AG09309 (cell line): ENCODE results near the gene HLA-A.

Experiments used
- DNase-seq: peaks from one replicate; pipeline ENCODE4 v3.0.0-alpha.2; 2010; ENCODE audit warnings: low read depth
- H3K4me3 ChIP-seq: 2 replicates; pipeline ENCODE4 v1.5.1; 2011; ENCODE audit warnings: mild to moderate bottlenecking, low read depth, low read length, moderate library complexity; ENCODE audit not compliant: control insufficient read depth
- TF ChIP-seq, protein P1 (sequence below): IDR thresholded peaks from 2 replicates; pipeline ENCODE4 v1.5.1; 2011; ENCODE audit warnings: mild to moderate bottlenecking, low read depth, low read length, inconsistent platforms; ENCODE audit not compliant: insufficient read depth, control insufficient read depth; ENCODE audit errors: missing control alignments

Gene HLA-A

DNA sequence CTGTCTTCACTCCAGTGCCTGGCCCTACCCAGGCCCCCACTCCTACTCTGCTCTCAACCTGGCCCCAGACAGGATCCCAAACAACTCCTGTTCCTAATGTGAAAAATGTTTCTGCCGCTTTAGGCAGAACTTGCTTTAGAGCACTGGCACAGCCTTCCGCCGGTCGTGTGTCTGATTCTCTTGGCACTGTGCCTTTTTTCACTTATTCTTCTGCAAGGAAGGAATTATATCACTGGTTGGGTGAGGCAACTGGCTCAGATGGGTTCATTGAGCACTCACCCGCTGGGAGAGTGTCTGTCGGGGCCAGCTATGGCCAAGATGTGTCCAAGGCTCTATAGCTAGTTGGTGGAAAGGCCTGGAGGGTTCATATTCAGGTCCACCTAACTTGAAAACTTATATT lies 33.6 kb upstream of the HLA-A start:
- no peak overlapping the region for H3K4me3 ChIP-seq
- DNase-seq = no peak
- TF ChIP-seq, protein P1, sequence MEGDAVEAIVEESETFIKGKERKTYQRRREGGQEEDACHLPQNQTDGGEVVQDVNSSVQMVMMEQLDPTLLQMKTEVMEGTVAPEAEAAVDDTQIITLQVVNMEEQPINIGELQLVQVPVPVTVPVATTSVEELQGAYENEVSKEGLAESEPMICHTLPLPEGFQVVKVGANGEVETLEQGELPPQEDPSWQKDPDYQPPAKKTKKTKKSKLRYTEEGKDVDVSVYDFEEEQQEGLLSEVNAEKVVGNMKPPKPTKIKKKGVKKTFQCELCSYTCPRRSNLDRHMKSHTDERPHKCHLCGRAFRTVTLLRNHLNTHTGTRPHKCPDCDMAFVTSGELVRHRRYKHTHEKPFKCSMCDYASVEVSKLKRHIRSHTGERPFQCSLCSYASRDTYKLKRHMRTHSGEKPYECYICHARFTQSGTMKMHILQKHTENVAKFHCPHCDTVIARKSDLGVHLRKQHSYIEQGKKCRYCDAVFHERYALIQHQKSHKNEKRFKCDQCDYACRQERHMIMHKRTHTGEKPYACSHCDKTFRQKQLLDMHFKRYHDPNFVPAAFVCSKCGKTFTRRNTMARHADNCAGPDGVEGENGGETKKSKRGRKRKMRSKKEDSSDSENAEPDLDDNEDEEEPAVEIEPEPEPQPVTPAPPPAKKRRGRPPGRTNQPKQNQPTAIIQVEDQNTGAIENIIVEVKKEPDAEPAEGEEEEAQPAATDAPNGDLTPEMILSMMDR = no peak

DNA sequence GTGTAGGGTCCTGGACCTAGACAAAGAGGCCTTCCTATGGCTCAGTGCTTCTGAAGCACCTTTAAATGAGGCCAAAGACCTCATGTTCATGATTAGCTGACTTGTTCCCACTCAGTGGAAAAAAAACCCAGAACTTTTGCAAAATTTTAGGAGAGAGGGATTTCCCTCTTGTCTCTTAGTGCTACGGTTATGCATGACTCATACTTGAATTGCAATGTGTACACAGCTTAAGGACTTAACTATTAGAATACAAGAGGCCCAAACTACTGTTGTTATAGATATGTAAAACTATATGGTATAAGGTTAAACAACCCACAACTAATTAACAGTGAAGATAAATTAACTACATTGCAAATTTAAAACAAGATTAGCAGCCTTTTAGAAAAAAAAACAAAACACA lies 32.3 kb upstream of the HLA-A start:
- H3K4me3 ChIP-seq = no peak overlapping the region
- DNase-seq = no peak
- TF ChIP-seq, protein P1 = no peak

DNA sequence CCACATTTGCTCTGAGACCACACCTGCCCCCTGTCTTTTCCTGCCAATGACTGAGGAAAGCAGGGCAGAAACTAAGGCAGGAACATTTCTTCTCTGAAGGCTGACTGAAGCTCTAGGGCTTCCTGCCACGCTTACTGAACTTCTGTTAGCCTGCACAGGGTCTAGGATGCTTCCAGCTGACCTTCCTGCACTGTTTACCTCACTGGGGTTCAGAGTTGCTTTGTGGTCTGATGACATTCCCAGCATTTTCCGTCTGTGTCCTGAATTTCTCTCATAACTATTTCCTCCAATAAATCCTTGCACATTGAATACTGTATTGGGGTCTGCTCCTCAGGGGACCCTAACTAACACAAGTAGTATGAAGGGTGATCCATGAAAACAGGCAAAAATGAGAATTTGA lies 29.5 kb upstream of the HLA-A start:
- no peak overlapping the region for H3K4me3 ChIP-seq
- DNase-seq = no peak
- TF ChIP-seq, protein P1 = no peak

DNA sequence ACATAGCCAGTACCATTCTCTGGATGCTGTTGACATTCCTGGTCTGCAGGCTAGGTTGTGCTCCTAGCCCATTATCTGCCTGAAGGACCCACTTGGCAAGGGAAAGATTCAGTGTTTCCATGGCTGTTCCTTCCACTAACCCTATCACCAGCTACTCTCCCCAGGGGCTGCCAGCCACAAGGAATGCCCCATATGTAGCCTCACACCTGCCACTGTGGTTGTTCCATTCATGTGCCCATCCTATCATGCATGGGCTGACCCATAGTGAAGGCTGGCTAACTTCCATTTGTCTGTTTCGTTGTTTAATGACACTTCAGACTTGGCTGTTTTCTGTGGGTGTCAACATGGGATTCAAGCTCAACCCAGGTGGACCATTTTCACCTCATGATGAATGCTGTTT lies 25.6 kb upstream of the HLA-A start:
- TF ChIP-seq, protein P1 = no peak
- no peak for DNase-seq
- H3K4me3 ChIP-seq = no peak overlapping the region

DNA sequence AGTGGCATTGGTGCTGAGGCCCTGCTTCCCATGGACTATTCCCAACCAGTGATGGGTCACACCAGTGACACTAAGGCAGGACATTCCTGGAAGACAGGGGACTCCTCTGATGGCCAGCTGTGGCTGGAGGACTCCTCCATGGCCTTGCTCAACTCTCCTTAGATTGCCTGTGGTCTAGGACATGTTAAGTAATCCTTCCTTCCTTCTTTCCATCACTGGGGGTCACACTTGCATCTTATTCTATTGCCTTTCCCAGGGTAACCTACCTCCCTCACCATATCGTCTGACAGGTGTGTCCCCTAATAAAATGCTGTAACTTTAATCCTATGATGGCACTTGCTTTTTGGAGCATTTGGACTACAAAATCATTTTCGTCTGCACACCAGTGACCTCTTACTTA lies 24.5 kb upstream of the HLA-A start:
- no peak for DNase-seq
- no peak overlapping the region for H3K4me3 ChIP-seq
- TF ChIP-seq, protein P1 = no peak

DNA sequence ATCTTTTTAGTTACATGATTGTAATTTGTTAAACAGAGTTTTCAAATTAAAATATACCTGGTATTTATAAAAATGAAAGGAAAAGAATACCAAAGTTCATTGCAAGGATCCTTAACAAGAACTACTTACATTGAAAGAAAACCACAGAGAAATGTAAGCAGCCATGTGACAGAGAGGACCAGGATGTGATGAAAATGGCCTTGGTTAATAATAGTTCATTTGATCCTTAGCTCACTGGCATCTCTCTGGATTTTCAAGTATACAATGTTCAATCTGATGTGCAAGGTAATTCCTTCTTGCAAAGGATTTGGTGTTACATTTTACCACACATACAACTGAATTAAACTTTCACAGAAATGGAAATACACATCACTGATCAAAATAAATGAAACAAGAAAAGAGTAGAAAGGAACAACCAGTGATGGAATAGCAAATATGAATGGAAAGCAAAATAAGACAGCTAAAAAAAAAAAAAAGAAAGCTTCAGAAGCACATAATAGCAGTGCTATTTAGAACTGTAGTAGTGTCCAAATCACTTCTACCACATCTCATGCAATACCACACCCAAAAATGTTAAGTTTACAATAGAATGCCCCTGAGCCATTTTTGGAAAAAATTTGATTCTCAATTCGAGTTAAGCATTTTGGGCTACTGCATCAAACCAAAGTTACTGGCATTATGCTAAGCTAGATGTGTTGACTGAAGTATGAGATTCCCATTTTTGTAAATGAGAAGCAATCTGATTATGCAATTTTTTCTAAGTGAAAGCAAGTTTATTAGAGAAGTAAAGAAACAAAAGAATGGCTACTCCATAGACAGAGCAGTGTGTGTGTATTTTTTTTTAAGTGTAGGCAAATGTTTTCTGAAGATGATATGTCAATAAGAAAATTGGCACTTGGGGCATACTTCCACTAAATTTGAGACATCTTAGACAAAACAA lies 22.6 kb upstream of the HLA-A start:
- no peak overlapping the region for H3K4me3 ChIP-seq
- TF ChIP-seq, protein P1 = no peak
- no peak for DNase-seq

DNA sequence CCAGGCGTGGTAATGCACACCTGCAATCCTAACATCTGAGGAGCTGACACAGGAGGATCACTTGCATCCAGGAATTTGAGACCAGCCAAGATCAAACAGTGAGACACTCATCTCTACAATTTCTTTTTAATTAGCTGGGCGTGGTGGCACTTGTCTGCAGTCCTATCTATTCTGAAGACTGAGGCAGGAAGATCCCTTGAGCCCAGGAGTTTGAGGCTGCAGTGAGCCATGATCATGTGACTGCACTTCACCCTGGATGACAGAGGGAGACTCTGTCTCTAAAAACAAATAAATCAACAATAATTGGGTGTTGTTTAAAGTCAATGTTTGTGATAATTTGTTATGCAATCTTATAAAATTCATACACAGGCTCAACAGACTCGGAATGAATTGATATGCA lies 18.0 kb upstream of the HLA-A start:
- TF ChIP-seq, protein P1 = no peak
- no peak overlapping the region for H3K4me3 ChIP-seq
- DNase-seq = no peak
